ENCODE measurements around the gene PPIE. TPM values are rescaled to one million over a fixed set of nuclear protein-coding genes. Genes with fewer than 3 reads are reported as not detected.

PPIE gene
- total RNA-seq, 2 donors from 2014 or later, result 34.7 to 42.6 TPM

GRCh38 chr1:39812913-39813312 is 74.2 kb downstream of the PPIE start:
- intact Hi-C loops (cut with DNase I), result no loop called here

More at GRCh38 chr1:39812913-39813312, 74.2 kb downstream of the PPIE start:
- Histone ChIP-seq H3K27me3 (no peaks in the 10 kb centered on the region), H3K4me3 (no peak overlapping the region), H3K9me3 (no peaks in the 10 kb centered on the region), H3K4me1 (peaks cover 4% of the 10 kb centered on the region), H3K27ac (no peak overlapping the region), H3K9ac (ENCODE audit: low read depth in 2 of 2, low read length in 2 of 2) (no peak overlapping the region), H3K36me3 (no peaks in the 10 kb centered on the region)
- no peak for DNase-seq
- no peak for TF ChIP-seq CTCF (IDR thresholded peaks at IDR 0.05)

Other genes starting within 250 kb of the PPIE start
- gene BMP8A, start 247.2 kb upstream of the PPIE start, total RNA-seq, result 1 to 10 TPM; 1.1 to 1.4 TPM
- gene PABPC4, start 162.1 kb upstream of the PPIE start, total RNA-seq, result 100 to 1,000 TPM; 109 to 144 TPM
- gene HEYL, start 99.2 kb upstream of the PPIE start, total RNA-seq, result 1 to 10 TPM in 1 of 2 donors, under 1 TPM in 1; 0.91 to 2.4 TPM
- gene NT5C1A, start 66.8 kb upstream of the PPIE start, total RNA-seq, result not detected
- under 1 TPM; 0.07 to 0.16 TPM for gene HPCAL4, start 47.4 kb upstream of the PPIE start, total RNA-seq
- gene OXCT2, start 32.5 kb downstream of the PPIE start, total RNA-seq, result 1 to 10 TPM in 1 of 2 donors, under 1 TPM in 1; 0.77 to 1.2 TPM
- gene BMP8B, start 50.0 kb downstream of the PPIE start, total RNA-seq, result 1 to 10 TPM; 4.9 TPM
- 10 to 100 TPM; 15.2 to 18.1 TPM for gene TRIT1, start 144.6 kb downstream of the PPIE start, total RNA-seq
- gene MYCL, start 163.0 kb downstream of the PPIE start, total RNA-seq, result 10 to 100 TPM; 16.4 to 17.0 TPM
- gene MFSD2A, start 216.3 kb downstream of the PPIE start, total RNA-seq, result 10 to 100 TPM; 15.6 to 27.2 TPM